Measurements from ENCODE around the gene EIF3D.

EIF3D gene

GRCh38 chr22:36532466-36532865 lies 3.5 kb upstream of the EIF3D start:
- 0 out of 2 replicates have a peak, but pooled peaks cover 5% of the 10 kb centered on the region for H3K4me1 ChIP-seq (ENCODE audit: control insufficient read depth, insufficient read depth, low read length)
- ChIA-PET CTCF (no interaction called here), POLR2A (no interaction called here)
- H3K9me3 ChIP-seq (ENCODE audit: control insufficient read depth, insufficient read depth, low read depth, low read length) = no peaks in the 10 kb centered on the region
- H3K36me3 ChIP-seq (ENCODE audit: control insufficient read depth in 2 of 2, insufficient read depth in 1 of 2, low read length in 2 of 2) = no peaks in the 10 kb centered on the region
- peak; percentile 94 for TF ChIP-seq ZNF121 (tag by site-specific recombination; IDR thresholded peaks at IDR 0.05)
- TF ChIP-seq ZNF155 (tag by site-specific recombination; IDR thresholded peaks at IDR 0.05) = no peak
- no peak for TF ChIP-seq ZNF549 (tag by site-specific recombination; IDR thresholded peaks at IDR 0.05)
- TF ChIP-seq OVOL3 (tag by site-specific recombination; IDR thresholded peaks at IDR 0.05) = no peak
- H3K27ac ChIP-seq (ENCODE audit: extremely low read depth, low read depth, low read length) = no peak overlapping the region
- H3K4me3 ChIP-seq (ENCODE audit: low read depth, low read length) = no peak overlapping the region

- H3K27ac ChIP-seq (ENCODE audit: extremely low read depth, low read depth, low read length) = peak overlapping the region; percentile 98
- 0 out of 2 replicates have a peak, but pooled peaks cover 5% of the 10 kb centered on the region for H3K4me1 ChIP-seq (ENCODE audit: control insufficient read depth, insufficient read depth, low read length)
- H3K36me3 ChIP-seq (ENCODE audit: control insufficient read depth in 2 of 2, insufficient read depth in 1 of 2, low read length in 2 of 2) = peaks cover 32 to 40% of the 10 kb centered on the region in 2 experiments
- no peaks in the 10 kb centered on the region for H3K9me3 ChIP-seq (ENCODE audit: control insufficient read depth, insufficient read depth, low read depth, low read length)
- TF ChIP-seq ZNF16 (tag by site-specific recombination; IDR thresholded peaks at IDR 0.05; ENCODE audit: low read depth) (no peak), INSM2 (tag by site-specific recombination; IDR thresholded peaks at IDR 0.05) (no peak), ZSCAN4 (tag by site-specific recombination; IDR thresholded peaks at IDR 0.05) (no peak), ZNF221 (tag by site-specific recombination; IDR thresholded peaks at IDR 0.05; ENCODE audit: borderline replicate concordance) (no peak), ZNF248 (tag by site-specific recombination; IDR thresholded peaks at IDR 0.05) (no peak), ZBTB1 (tag by site-specific recombination; IDR thresholded peaks at IDR 0.05) (no peak), ZNF510 (tag by site-specific recombination; IDR thresholded peaks at IDR 0.05; ENCODE audit: insufficient replicate concordance) (no peak), HOXD13 (CRISPR knock-in tag; IDR thresholded peaks at IDR 0.05; ENCODE audit: borderline replicate concordance) (no peak), MEIS1 (CRISPR knock-in tag; IDR thresholded peaks at IDR 0.05; ENCODE audit: borderline replicate concordance) (no peak), ZNF155 (tag by site-specific recombination; IDR thresholded peaks at IDR 0.05) (no peak), ZNF626 (tag by site-specific recombination; IDR thresholded peaks at IDR 0.05) (no peak)
- CTCF ChIA-PET = interaction anchor here (0.6 to 1.5 kb wide), 4 partner anchors 10 to 21 kb away, joined by 3 to 12 read pairs (median 4); no protein-coding TSS in a partner anchor
- H3K4me3 ChIP-seq (ENCODE audit: low read depth, low read length) = peak overlapping the region; percentile 94
- POLR2A ChIA-PET = interaction anchor here (0.6 to 2.9 kb wide), 9 partner anchors 17 to 1007 kb away, joined by 3 to 14 read pairs (median 4); partner anchors contain the start of gene IFT27
Observed at GRCh38 chr22:36528341-36528740, 625 bp downstream of the EIF3D start.

- H3K36me3 ChIP-seq (ENCODE audit: control insufficient read depth in 2 of 2, insufficient read depth in 1 of 2, low read length in 2 of 2) = peaks cover 88 to 97% of the 10 kb centered on the region in 2 experiments
- no peaks in the 10 kb centered on the region for H3K9me3 ChIP-seq (ENCODE audit: control insufficient read depth, insufficient read depth, low read depth, low read length)
- no peak for TF ChIP-seq PRDM4 (tag by site-specific recombination; IDR thresholded peaks at IDR 0.05)
- no peak for TF ChIP-seq ZXDB (tag by site-specific recombination; IDR thresholded peaks at IDR 0.05)
- TF ChIP-seq ZNF280C (tag by site-specific recombination; IDR thresholded peaks at IDR 0.05) = no peak
- TF ChIP-seq SCRT1 (tag by site-specific recombination; IDR thresholded peaks at IDR 0.05; ENCODE audit: borderline replicate concordance) = no peak
- no peak for TF ChIP-seq ZNF792 (tag by site-specific recombination; IDR thresholded peaks at IDR 0.05)
- no peak for TF ChIP-seq REPIN1 (tag by site-specific recombination; IDR thresholded peaks at IDR 0.05; ENCODE audit: low read depth)
- no peak for TF ChIP-seq ZNF654 (tag by site-specific recombination; IDR thresholded peaks at IDR 0.05; ENCODE audit: low read depth)
- no peak for TF ChIP-seq ZNF830 (tag by site-specific recombination; IDR thresholded peaks at IDR 0.05; ENCODE audit: low read depth)
- no peak for TF ChIP-seq ZSCAN18 (tag by site-specific recombination; IDR thresholded peaks at IDR 0.05)
- H3K4me3 ChIP-seq (ENCODE audit: low read depth, low read length) = no peak overlapping the region
- ChIA-PET POLR2A (interaction anchor here (1.7 to 4.2 kb wide), 3 partner anchors 11 to 15 kb away, joined by 4 to 21 read pairs (median 21); partner anchors contain the start of gene FOXRED2), CTCF (interaction anchor here (0.6 to 5.6 kb wide), 2 partner anchors 12 to 166 kb away, joined by 3 to 45 read pairs; no protein-coding TSS in a partner anchor)
- no peak overlapping the region for H3K27ac ChIP-seq (ENCODE audit: extremely low read depth, low read depth, low read length)
- no peaks in the 10 kb centered on the region for H3K4me1 ChIP-seq (ENCODE audit: control insufficient read depth, insufficient read depth, low read length)
Observed at GRCh38 chr22:36522662-36523061, 6.3 kb downstream of the EIF3D start.
